Measurements from ENCODE around the gene CACNG7.
"Not testable (repeated sequence)": the region's sequence is repeated elsewhere in the genome, so short reads cannot be mapped to it uniquely, and the experiment has no call there.

CACNG7 gene, protein sequence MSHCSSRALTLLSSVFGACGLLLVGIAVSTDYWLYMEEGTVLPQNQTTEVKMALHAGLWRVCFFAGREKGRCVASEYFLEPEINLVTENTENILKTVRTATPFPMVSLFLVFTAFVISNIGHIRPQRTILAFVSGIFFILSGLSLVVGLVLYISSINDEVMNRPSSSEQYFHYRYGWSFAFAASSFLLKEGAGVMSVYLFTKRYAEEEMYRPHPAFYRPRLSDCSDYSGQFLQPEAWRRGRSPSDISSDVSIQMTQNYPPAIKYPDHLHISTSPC

DNA sequence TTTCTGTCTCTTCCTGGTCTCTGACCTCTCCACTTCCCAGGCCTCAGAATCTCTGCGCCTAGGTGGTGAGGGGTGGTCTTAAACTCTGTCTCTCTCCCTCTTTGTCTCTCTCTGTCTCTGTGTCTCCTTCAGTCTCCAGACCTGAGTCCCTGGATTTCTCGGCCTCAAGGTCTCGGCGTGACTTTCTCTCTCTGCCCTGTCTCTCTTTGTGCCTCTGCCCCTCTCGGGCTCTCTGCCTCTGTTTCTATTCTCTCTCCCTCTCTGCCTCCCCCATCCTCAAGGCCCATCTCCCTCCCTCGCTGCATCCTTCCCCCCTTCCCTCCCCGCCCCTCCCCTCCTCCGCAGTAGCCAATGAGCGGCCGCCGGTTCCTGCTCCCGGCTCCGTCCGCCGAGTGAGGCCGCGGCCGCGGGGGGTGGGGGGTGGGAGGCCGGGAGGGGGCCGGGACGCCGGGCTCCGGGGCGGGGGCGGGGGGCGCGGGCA, at the start of gene CACNG7:
TSS of gene CACNG7 (plus strand) at position 344 of the 481 bp plus-strand sequence. CDS start 3,554 bp downstream, outside the sequence.
- no peak for DNase-seq

- DNase-seq = no peak
Measured at GRCh38 chr19:53864308-53864836, 44.7 kb upstream of the CACNG7 start.

GRCh38 chr19:53865523-53865917, 43.6 kb upstream of the CACNG7 start:
- DNase-seq = no peak

DNA sequence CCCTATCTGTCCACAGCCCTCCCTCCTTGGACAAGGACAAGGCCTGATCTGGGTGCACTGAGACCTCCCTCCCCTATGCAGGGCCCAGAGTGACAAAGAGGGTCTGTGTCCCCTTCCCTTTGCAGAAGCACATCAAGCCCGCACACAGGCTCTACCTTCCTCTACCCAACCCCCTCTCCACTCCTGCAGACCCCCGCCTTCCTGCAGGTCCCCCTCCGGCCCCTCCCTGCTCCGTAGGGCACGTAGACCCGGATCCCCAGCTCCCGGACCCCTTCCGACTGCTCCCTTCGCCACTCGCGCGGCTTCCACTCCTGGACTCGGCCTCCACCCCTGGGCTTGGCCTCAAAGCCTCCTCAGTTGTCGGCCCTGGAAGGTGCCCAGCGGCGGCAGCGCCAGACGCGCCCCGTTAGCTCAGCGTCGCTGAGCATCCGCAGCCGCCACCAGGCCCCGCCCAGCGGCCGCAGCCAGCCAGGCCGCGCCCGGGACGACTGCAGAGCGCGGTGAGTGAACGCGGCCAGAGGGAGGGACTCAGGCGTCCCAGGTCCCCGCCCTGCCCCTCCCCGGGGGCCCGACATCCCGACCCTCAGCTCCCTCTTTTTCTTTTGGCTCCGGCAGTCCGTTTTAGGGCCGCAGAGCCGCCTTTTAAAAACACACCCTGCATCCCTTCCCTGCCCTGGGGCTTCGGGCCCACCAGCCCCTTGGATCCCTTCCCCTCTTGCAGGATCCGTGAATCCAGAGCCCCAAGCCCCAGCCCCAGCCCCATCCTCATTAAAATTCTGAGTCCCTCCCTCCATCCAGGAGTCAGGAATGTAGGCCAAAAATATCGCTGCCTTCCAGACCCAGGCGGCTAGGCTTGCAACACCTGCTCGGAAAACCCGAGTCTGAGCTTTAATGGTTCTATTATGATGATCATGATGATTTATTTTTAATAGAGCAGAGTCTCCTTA, 42.9 kb upstream of the CACNG7 start:
- DNase-seq = peak; percentile 88

- no peak for DNase-seq
Measured at GRCh38 chr19:53866865-53867224, 42.2 kb upstream of the CACNG7 start.

DNA sequence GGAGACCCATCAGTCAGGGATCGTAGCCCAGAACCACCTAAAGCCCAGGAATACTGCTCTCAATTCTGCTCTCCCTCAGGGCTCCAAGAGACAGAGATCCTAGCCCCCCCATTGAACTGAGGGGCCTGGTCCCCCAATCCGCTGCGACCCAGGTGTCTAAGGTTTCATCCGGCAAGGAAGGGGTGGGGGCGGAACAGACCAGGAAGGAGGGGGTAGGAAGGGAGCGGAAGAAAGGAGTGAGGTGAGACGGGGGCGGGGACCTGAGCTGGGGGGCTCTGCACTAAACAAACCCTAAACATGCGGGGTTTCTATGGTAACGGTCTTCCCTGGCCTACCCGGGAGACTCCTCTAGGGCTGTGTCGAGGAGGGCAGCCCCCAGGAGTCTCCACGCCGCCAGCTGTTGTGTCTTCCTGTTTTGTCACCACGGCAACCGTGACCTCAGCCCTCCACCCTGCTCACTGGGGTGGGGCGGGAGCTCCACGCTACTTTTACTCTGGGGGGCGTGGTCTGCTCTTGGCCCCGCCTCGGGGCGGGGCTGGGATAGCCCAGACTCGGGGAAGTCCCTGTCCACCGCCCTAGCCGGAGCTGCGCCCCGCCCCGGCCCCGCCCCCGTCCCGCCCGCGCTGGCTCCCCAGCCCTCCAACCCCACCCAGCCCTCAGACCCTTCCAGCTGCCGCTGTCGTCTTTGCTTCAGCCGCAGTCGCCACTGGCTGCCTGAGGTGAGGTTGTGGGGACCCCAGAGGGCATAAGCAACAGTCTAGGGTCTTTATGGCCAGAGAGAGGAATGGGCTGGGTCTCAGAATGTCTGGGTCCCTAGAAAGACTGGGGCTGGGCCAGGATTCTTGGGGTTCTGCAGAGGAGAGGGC, 41.6 kb upstream of the CACNG7 start, which contains the start of gene MYADM:
TSS of gene MYADM (plus strand) at position 659 of the 866 bp plus-strand sequence. CDS start 5,647 bp downstream, outside the sequence.
- DNase-seq = peak; percentile 100

GRCh38 chr19:53868091-53868891, 40.8 kb upstream of the CACNG7 start:
- DNase-seq = peak; percentile 67

GRCh38 chr19:53868892-53869804, 39.9 kb upstream of the CACNG7 start:
- DNase-seq = peak; percentile 95

- DNase-seq = not testable (repeated sequence)
Measured at GRCh38 chr19:53869805-53870484, 39.1 kb upstream of the CACNG7 start.

GRCh38 chr19:53870485-53870844, 38.6 kb upstream of the CACNG7 start:
- peak; percentile 65 for DNase-seq

- peak; percentile 51 for DNase-seq
Measured at GRCh38 chr19:53871454-53871853, 37.6 kb upstream of the CACNG7 start.

- DNase-seq = no peak
Measured at GRCh38 chr19:53872762-53873161, 36.3 kb upstream of the CACNG7 start.

DNA sequence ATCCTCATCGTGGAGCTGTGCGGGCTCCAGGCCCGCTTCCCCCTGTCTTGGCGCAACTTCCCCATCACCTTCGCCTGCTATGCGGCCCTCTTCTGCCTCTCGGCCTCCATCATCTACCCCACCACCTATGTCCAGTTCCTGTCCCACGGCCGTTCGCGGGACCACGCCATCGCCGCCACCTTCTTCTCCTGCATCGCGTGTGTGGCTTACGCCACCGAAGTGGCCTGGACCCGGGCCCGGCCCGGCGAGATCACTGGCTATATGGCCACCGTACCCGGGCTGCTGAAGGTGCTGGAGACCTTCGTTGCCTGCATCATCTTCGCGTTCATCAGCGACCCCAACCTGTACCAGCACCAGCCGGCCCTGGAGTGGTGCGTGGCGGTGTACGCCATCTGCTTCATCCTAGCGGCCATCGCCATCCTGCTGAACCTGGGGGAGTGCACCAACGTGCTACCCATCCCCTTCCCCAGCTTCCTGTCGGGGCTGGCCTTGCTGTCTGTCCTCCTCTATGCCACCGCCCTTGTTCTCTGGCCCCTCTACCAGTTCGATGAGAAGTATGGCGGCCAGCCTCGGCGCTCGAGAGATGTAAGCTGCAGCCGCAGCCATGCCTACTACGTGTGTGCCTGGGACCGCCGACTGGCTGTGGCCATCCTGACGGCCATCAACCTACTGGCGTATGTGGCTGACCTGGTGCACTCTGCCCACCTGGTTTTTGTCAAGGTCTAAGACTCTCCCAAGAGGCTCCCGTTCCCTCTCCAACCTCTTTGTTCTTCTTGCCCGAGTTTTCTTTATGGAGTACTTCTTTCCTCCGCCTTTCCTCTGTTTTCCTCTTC, 35.1 kb upstream of the CACNG7 start:
- DNase-seq = no peak

DNA sequence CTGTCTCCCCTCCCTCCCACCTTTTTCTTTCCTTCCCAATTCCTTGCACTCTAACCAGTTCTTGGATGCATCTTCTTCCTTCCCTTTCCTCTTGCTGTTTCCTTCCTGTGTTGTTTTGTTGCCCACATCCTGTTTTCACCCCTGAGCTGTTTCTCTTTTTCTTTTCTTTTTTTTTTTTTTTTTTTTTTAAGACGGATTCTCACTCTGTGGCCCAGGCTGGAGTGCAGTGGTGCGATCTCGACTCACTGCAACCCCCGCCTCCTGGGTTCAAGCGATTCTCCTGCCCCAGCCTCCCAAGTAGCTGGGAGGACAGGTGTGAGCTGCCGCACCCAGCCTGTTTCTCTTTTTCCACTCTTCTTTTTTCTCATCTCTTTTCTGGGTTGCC, 34.5 kb upstream of the CACNG7 start:
- no peak for DNase-seq

DNA sequence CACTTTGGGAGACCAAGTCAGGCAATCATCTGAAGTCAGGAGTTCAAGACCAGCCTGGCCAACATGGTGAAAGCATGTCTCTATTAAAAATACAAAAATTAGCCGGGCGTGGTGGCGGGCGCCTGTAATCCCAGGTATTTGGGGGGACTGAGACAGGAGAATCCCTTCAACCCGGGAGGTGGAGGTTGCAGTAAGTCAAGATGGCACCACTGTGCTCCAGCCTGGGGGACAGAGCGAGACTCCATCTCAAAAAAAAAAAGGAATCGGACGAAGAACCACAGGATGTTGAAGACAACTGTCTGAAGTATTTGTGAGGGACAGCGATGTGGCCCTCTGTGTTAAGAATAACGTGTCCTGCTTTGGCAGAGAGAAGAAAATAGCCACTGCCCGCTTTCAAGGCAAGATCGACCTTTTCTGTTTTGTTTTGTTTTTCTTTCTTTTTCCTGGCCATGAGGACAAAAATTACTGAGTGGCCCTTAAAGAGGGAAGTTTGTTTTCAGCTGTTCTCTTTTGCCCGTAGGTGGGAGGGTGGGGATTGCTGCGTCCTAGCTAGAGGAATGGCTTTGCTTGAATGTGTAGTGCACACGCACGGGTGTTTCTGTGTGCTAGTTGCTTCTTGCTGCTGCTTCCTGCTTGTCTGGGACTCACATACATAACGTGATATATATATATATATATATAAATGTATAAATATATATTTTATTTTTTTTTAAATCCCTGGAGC, 33.3 kb upstream of the CACNG7 start:
- no peak for DNase-seq

GRCh38 chr19:53876651-53877224, 32.3 kb upstream of the CACNG7 start:
- DNase-seq = peak; percentile 45

DNA sequence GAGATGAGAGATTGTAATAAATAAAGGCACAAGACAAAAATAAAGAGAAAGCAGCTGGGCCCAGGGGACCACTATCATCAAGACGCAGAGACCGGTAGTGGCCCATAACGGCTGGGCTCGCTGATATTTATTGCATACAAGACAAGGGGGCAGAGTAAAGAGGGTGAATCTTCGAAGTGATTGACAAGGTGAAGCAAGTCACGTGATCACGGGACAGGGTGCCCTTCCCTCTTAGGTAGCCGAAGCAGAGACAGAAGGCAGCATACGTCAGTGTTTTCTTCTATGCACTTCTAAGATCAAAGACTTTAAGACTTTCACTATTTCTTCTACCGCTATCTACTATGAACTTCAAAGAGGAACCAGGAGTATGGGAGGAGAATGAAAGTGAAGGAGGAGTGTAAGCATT, 31.7 kb upstream of the CACNG7 start:
- DNase-seq = peak; percentile 84

DNA sequence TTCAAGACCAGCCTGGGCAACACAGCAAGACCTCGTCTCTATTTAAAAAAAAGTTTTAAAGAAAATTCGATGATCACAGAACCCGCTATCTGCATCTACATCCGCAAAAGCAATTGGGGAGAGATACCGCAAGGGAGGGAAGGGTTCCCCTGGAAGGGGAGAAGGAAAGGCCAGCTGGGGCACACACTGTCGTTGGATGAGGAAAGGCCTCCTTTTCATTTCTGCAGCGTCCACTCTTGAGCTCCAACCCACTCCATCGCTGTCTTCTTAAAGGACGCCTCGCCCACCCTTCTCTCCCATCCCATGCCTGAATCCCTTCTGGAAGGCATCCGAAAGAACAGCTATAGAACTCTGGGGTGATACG, 30.3 kb upstream of the CACNG7 start:
- no peak for DNase-seq

All from CD4-positive, alpha-beta T cell treated with Interleukin-15 for 1 hour (primary cell).